ENCODE measurements around the gene CFHR4. TPM values are rescaled to one million over a fixed set of nuclear protein-coding genes. Genes with fewer than 3 reads are reported as not detected.
"Not testable (repeated sequence)": the region's sequence is repeated elsewhere in the genome, so short reads cannot be mapped to it uniquely, and the experiment has no call there.

Gene CFHR4
- total RNA-seq: not detected

- no peak for DNase-seq (ENCODE audit: low spot score in 2 of 2)
- TF ChIP-seq POLR2A (IDR thresholded peaks at IDR 0.05): no peak
- TF ChIP-seq, protein P1, sequence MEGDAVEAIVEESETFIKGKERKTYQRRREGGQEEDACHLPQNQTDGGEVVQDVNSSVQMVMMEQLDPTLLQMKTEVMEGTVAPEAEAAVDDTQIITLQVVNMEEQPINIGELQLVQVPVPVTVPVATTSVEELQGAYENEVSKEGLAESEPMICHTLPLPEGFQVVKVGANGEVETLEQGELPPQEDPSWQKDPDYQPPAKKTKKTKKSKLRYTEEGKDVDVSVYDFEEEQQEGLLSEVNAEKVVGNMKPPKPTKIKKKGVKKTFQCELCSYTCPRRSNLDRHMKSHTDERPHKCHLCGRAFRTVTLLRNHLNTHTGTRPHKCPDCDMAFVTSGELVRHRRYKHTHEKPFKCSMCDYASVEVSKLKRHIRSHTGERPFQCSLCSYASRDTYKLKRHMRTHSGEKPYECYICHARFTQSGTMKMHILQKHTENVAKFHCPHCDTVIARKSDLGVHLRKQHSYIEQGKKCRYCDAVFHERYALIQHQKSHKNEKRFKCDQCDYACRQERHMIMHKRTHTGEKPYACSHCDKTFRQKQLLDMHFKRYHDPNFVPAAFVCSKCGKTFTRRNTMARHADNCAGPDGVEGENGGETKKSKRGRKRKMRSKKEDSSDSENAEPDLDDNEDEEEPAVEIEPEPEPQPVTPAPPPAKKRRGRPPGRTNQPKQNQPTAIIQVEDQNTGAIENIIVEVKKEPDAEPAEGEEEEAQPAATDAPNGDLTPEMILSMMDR (IDR thresholded peaks at IDR 0.05): no peak
- intact Hi-C loops (cut with DNase I; ENCODE audit: low total_unique reads): no loop called here
- no peak within 1 kb of the TSS for H3K4me3 ChIP-seq (ENCODE audit: low read depth, poor library complexity, severe bottlenecking)
Observed at GRCh38 chr1:196887515-196888239, at the start of gene CFHR4. Gene CFHR4 (plus strand): TSS chr1:196888052. CDS start chr1:196888151, 99 bp downstream.

DNA sequence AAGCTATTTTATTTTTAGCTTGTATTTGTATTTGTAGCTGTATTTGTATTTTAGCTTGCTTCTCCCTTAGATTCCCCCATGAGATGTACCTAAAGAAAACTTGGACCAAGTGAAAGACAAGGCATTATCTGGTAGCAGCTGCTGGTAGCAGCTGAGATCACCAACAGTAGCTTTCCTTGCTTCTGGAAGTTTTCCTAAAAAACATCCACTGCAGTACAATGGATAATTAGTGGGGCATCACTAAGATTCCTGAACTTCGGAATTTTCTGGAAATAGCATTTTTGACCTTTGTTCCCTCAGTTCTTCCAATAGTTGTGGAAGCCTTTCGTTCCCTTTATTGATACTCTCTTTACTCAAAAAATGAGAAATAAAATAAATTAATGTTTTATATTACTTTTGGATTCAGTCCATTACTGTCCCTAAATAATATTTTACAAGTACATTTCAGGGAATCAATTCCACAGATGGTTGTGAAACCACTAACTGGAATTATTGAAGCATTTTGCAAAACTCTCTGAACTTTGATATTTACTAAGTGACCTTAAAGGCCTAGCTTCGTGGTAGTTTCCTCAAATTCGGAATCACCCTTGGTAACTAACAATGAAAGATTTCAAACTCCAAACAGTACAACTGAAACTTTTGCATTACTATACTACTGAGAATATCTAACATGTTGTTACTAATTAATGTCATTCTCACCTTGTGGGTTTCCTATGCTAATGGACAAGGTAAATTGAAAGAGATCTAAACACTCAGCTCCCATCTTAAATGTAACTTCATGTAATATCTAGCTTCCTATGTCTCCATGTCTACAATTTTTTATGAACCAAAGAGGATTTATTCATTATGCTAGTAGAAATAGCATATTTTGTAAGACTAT, 38.0 kb upstream of the CFHR4 start:
- WGBS, 2 donors: 79 to 85% methylated on average over 2 of the region's 4 CpGs
- DNase-seq (ENCODE audit: low spot score in 2 of 2): not testable (repeated sequence)
- intact Hi-C loops (cut with DNase I; ENCODE audit: low total_unique reads): loop anchor here (10.0 kb wide), 1 partner anchor 295 kb away; the partner anchor contains the start of gene ASPM

GRCh38 chr1:196856053-196856452, 31.8 kb upstream of the CFHR4 start:
- WGBS, 2 donors: 84% methylated on average over 6 of the region's 6 CpGs
- TF ChIP-seq, protein P1 (IDR thresholded peaks at IDR 0.05): no peak
- no peak for TF ChIP-seq POLR2A (IDR thresholded peaks at IDR 0.05)
- no peak for DNase-seq (ENCODE audit: low spot score in 2 of 2)
- intact Hi-C loops (cut with DNase I; ENCODE audit: low total_unique reads): no loop called here
- no peak overlapping the region for H3K4me3 ChIP-seq (ENCODE audit: low read depth, poor library complexity, severe bottlenecking)

More for the DNA sequence above, 38.0 kb upstream of the CFHR4 start:
- H3K4me3 ChIP-seq (ENCODE audit: low read depth, poor library complexity, severe bottlenecking): not testable (repeated sequence)

DNA sequence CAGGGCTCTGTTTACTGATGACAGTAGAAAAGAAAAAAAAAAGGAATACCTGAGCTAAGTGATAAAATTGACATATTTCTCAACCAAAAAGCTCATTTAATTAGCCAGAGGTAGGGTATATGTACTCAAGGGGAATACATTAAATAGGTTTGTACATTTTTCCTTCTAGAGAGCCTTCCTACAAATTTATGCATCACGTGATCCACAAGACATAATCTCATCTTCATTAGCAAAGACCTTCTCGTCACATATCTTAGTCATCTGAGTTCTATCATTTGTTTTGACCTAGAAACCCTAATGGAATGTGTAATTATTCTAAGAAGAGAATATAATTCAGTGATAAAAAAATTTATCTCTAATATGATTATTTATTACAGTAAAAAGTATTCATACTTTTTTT, 30.7 kb upstream of the CFHR4 start:
- WGBS, 2 donors: 75 to 77% methylated on average over 2 of the region's 2 CpGs
- no peak for DNase-seq (ENCODE audit: low spot score in 2 of 2)
- no peak overlapping the region for H3K4me3 ChIP-seq (ENCODE audit: low read depth, poor library complexity, severe bottlenecking)
- intact Hi-C loops (cut with DNase I; ENCODE audit: low total_unique reads): no loop called here
- no peak for TF ChIP-seq POLR2A (IDR thresholded peaks at IDR 0.05)
- TF ChIP-seq, protein P1 (IDR thresholded peaks at IDR 0.05): no peak

DNA sequence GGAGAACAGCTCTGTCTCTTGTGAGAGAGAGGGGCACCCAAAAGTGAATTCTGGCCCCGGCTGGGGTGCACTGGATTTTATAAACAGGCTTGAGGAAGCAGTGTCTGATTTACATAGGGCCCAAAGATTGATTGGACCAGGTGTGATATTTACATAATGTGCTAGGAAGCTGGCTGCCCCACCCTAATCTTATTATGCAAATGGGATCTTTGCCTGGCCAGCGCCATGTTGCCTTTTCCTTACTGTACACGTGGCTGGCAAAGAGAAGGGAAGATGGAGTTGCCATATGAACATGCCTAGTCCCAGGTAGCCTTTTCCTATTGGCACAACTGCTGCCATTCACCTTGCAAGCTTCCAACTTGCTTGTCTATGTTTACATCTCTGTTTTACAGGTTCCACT, 29.0 kb upstream of the CFHR4 start:
- TF ChIP-seq, protein P1 (IDR thresholded peaks at IDR 0.05): no peak
- no peak for TF ChIP-seq POLR2A (IDR thresholded peaks at IDR 0.05)
- intact Hi-C loops (cut with DNase I; ENCODE audit: low total_unique reads): no loop called here
- no peak overlapping the region for H3K4me3 ChIP-seq (ENCODE audit: low read depth, poor library complexity, severe bottlenecking)
- no peak for DNase-seq (ENCODE audit: low spot score in 2 of 2)
- 67 to 71% methylated on average over 3 of the region's 3 CpGs for WGBS, 2 donors

GRCh38 chr1:196860323-196860884, 27.4 kb upstream of the CFHR4 start:
- no peak overlapping the region for H3K4me3 ChIP-seq (ENCODE audit: low read depth, poor library complexity, severe bottlenecking)
- 96 to 100% methylated on average over 1 of the region's 1 CpG for WGBS, 2 donors
- intact Hi-C loops (cut with DNase I; ENCODE audit: low total_unique reads): no loop called here
- TF ChIP-seq, protein P1 (IDR thresholded peaks at IDR 0.05): no peak
- TF ChIP-seq POLR2A (IDR thresholded peaks at IDR 0.05): no peak
- no peak for DNase-seq (ENCODE audit: low spot score in 2 of 2)
